ENCODE data around the gene SORCS2. TPM values are rescaled to one million over a fixed set of nuclear protein-coding genes. Genes with fewer than 3 reads are reported as not detected.

Gene SORCS2
- total and polyA plus RNA-seq, 2 of the 4 experiments (the other 2 are of a cell fraction), result 0.36 to 0.62 TPM

- no peaks in the 10 kb centered on the region for H3K79me1 ChIP-seq (ENCODE audit: low read depth in 1 of 2, low read length in 2 of 2)
- in situ Hi-C loops (cut with MboI; ENCODE audit: low sequenced_read_pairs) (no loop called here), dilution Hi-C loops (cut with HindIII; ENCODE audit: low sequenced_read_pairs, unreplicated experiment) (no loop called here)
These were observed 382.1 kb downstream of the SORCS2 start for GRCh38 chr4:7574287-7575014.

More at GRCh38 chr4:7574287-7575014, 382.1 kb downstream of the SORCS2 start:
- Histone ChIP-seq H3K9me1 (ENCODE audit: insufficient read depth, low read length) (no peaks in the 10 kb centered on the region), H3K4me1 (ENCODE audit: control insufficient read depth, insufficient read depth, low read length) (no peaks in the 10 kb centered on the region), H2BK120ac (ENCODE audit: low read depth, low read length) (no peak overlapping the region), H3K4me3 (ENCODE audit: insufficient read depth, low read depth, low read length) (no peak overlapping the region), H2AFZ (replicated peaks; ENCODE audit: low read length, poor library complexity) (no peak overlapping the region), H3K14ac (replicated peaks; ENCODE audit: low read depth, low read length) (no peak overlapping the region), H4K5ac (ENCODE audit: low read depth, low read length) (no peak overlapping the region), H3K36me3 (ENCODE audit: control insufficient read depth, insufficient read depth, low read length) (no peaks in the 10 kb centered on the region), H4K20me1 (ENCODE audit: insufficient read depth, low read length) (no peaks in the 10 kb centered on the region), H4K91ac (ENCODE audit: insufficient read depth, low read depth, low read length) (no peak overlapping the region), H3K9ac (ENCODE audit: low read depth, low read length) (no peak overlapping the region), H2BK5ac (ENCODE audit: low read depth, low read length, poor library complexity, severe bottlenecking) (no peak overlapping the region), H3K27ac (ENCODE audit: insufficient read depth, low read length) (no peak overlapping the region), H3K4me2 (ENCODE audit: low read depth, low read length) (no peak overlapping the region), H2AK9ac (replicated peaks; ENCODE audit: low read depth, low read length, poor library complexity) (no peak overlapping the region), H3K27me3 (ENCODE audit: control insufficient read depth, insufficient read depth, low read length) (peaks cover 6% of the 10 kb centered on the region), H3K56ac (ENCODE audit: extremely low read depth, insufficient read depth, low read length) (no peak overlapping the region), H2BK20ac (ENCODE audit: low read depth, low read length) (no peak overlapping the region), H3K9me3 (ENCODE audit: control insufficient read depth, insufficient read depth, low read length) (peaks cover 48% of the 10 kb centered on the region), H2BK15ac (ENCODE audit: low read depth, low read length) (no peak overlapping the region), H3K18ac (ENCODE audit: low read depth, low read length) (no peak overlapping the region), H3K4ac (ENCODE audit: low read depth, low read length) (no peak overlapping the region), H2AK5ac (ENCODE audit: low read depth, low read length) (no peak overlapping the region), H4K8ac (ENCODE audit: low read depth in 2 of 2, low read length in 2 of 2) (no peak overlapping the region), H3K23ac (ENCODE audit: low read depth, low read length) (no peak overlapping the region)
- no peak for TF ChIP-seq CEBPB (IDR thresholded peaks at IDR 0.05; ENCODE audit: low read depth, low read length)
- TF ChIP-seq RCOR1 (IDR thresholded peaks at IDR 0.05; ENCODE audit: insufficient replicate concordance, low read length), result no peak
- TF ChIP-seq SMC3 (IDR thresholded peaks at IDR 0.05; ENCODE audit: low read depth, low read length), result no peak
- TF ChIP-seq POLR2A (IDR thresholded peaks at IDR 0.05; ENCODE audit: low read depth, low read length), result no peak
- no peak for TF ChIP-seq MAZ (IDR thresholded peaks at IDR 0.05; ENCODE audit: borderline replicate concordance, low read depth, low read length)
- TF ChIP-seq CHD1 (IDR thresholded peaks at IDR 0.05; ENCODE audit: low read depth, low read length), result no peak
- TF ChIP-seq ELK1 (IDR thresholded peaks at IDR 0.05; ENCODE audit: borderline replicate concordance, low read depth, low read length), result no peak
- no peak for TF ChIP-seq MAFK (IDR thresholded peaks at IDR 0.05; ENCODE audit: low read depth, low read length)
- TF ChIP-seq RAD21 (IDR thresholded peaks at IDR 0.05; ENCODE audit: low read length), result no peak
- TF ChIP-seq MXI1 (IDR thresholded peaks at IDR 0.05; ENCODE audit: borderline replicate concordance, low read depth, low read length), result no peak
- TF ChIP-seq USF2 (IDR thresholded peaks at IDR 0.05; ENCODE audit: low read depth, low read length), result no peak
- no peak for TF ChIP-seq NFE2L2 (IDR thresholded peaks at IDR 0.05; ENCODE audit: low read depth, low read length)
- TF ChIP-seq CTCF (conservative IDR thresholded peaks at IDR 0.05; ENCODE audit: low read depth, low read length), result no peak
- no peak for TF ChIP-seq BHLHE40 (IDR thresholded peaks at IDR 0.05; ENCODE audit: low read depth, low read length)
- no peak for TF ChIP-seq FOS (IDR thresholded peaks at IDR 0.05; ENCODE audit: low read depth, low read length)
- TF ChIP-seq RFX5 (IDR thresholded peaks at IDR 0.05; ENCODE audit: low read depth, low read length), result no peak
- ChIA-PET POLR2A (ENCODE audit: unreplicated experiment) (no interaction called here), CTCF (no interaction called here)
- DNase-seq (no peak), ATAC-seq (ENCODE audit: low read depth) (no peak)
- no TSS peak for BruUV-seq (replicated peaks)
- intact Hi-C loops (cut with micrococcal nuclease), result no loop called here
- 35% methylated on average over 5 of the region's 11 CpGs; no CpG with 5 or more reads in 1 of the 2 experiments for WGBS, 2 experiments (ENCODE audit: extremely low coverage in 2 of 2, insufficient read length in 1 of 2)
